Activated naive CD4-positive, alpha-beta T cell treated with anti-CD3 and anti-CD28 coated beads for 36 hours (primary cell): ENCODE measurements around the gene GGA2. TPM values are rescaled to one million over a fixed set of nuclear protein-coding genes. Genes with fewer than 3 reads are reported as not detected.
"Not testable (repeated sequence)": the region's sequence is repeated elsewhere in the genome, so short reads cannot be mapped to it uniquely, and the experiment has no call there.

Experiments
- CTCF ChIA-PET: fragments of 350-600 bp; sonication (Branson Sonifier 250); formaldehyde crosslinking; loops from one replicate; lab custom pipeline; 2021; ENCODE audit warnings: antibody characterized with exemption; lab: Charles Lee
- DNase-seq: peaks from one replicate; pipeline ENCODE4 v3.0.0-alpha.2; 2020
- H3K27ac Mint-ChIP-seq: one replicate; pipeline ENCODE4 v1.8.0; 2021; ENCODE audit warnings: mild to moderate bottlenecking, mixed read lengths
- H3K27me3 Mint-ChIP-seq: one replicate; pipeline ENCODE4 v1.8.0; 2021; ENCODE audit warnings: low read depth, mixed read lengths
- H3K36me3 Mint-ChIP-seq: one replicate; pipeline ENCODE4 v1.8.0; 2021; ENCODE audit warnings: low read depth, mixed read lengths
- H3K4me1 Mint-ChIP-seq: one replicate; pipeline ENCODE4 v1.8.0; 2021; ENCODE audit warnings: low read depth, mixed read lengths
- H3K4me3 Mint-ChIP-seq: one replicate; pipeline ENCODE4 v1.8.0; 2021; ENCODE audit warnings: mild to moderate bottlenecking, moderate library complexity, mixed read lengths
- H3K9me3 Mint-ChIP-seq: one replicate; pipeline ENCODE4 v1.8.0; 2021; ENCODE audit warnings: mixed read lengths
- intact Hi-C: fragments of 100-400 bp; cut with micrococcal nuclease; formaldehyde crosslinking; loops from one replicate; pipeline ENCODE4 v1.15.1; 2023
- total RNA-seq, 2 experiments: library from RNA; stranded (reverse); gene quantifications; one replicate each; pipeline ENCODE4 v1.2.3, GENCODE V29; 2021

Gene GGA2
- total RNA-seq, 2 experiments from 2014 or later, result 53.0 to 62.7 TPM

DNA sequence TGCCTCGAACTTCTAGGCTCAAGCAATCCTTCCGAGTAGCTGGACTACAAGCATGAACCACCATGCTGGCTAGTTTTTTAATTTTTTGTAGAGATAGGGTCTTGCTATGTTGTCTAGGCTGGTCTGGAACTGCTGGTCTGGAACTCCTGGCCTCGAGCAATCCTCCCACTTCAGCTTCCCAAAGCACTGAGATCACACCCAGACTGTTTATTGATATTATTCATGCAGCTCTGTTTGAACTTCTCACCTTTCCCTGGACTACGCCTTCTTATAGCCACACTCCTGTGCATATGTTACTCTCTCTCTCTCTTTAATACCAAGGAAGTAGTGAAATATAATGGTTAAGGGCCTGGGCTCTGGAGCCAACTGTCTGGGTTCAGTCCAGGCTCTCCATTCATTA, 61.9 kb downstream of the GGA2 start:
- Mint-ChIP-seq H3K27ac (no peak overlapping the region), H3K27me3 (no peaks in the 10 kb centered on the region), H3K4me3 (no peak overlapping the region), H3K4me1 (peaks cover 29% of the 10 kb centered on the region), H3K36me3 (peaks cover 2% of the 10 kb centered on the region), H3K9me3 (no peaks in the 10 kb centered on the region)
- intact Hi-C loops, result no loop called here
- DNase-seq, result no peak
- CTCF ChIA-PET, result interaction anchor here (1.6 kb wide), 1 partner anchor 14 kb away, joined by 16 read pairs; no protein-coding TSS in a partner anchor

DNA sequence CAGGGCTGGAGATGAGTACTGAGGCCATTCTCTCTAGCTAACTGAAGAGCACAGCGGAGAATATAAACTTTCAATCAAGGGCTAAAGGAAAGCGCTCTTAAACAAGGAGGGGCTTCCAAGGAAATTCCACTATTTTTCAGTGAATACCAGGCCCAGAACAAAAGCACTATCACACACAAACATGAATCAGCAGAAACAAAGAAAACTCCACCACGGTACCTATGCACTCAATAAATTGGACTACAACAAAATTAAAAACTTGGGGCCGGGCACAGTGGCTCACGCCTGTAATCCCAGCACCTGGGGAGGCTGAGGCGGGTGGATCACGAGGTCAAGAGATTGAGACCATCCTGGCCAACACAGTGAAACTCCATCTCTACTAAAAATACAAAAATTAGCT, 72.8 kb downstream of the GGA2 start:
- H3K27me3 Mint-ChIP-seq, H3K9me3 Mint-ChIP-seq, DNase-seq, H3K27ac Mint-ChIP-seq, H3K4me3 Mint-ChIP-seq, H3K4me1 Mint-ChIP-seq, intact Hi-C loops: not testable (repeated sequence)
- CTCF ChIA-PET, result interaction anchor here (0.7 to 1.2 kb wide), 2 partner anchors 8 to 13 kb away, joined by 3 to 4 read pairs; no protein-coding TSS in a partner anchor
- peaks cover 22% of the 10 kb centered on the region for H3K36me3 Mint-ChIP-seq

DNA sequence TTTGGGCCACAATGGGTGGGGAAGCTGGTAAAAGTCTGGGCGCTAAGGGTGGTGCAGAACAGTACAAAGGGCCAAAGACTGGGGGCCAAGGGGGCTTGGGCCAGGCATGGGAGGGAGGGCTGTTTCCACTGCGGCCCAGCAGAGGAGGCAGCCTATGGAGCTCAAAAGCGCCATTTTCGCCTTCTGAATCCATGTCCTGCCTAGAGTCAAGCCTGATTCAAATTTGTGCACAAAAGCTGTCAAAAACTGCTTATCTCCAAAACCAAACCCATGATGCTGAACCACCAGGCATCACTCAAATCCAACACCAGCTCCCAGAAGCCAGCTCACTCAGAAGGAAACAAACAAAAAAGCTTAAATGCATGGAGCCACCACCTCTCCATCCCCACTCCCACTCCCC, 73.3 kb downstream of the GGA2 start:
- Mint-ChIP-seq H3K27me3 (no peaks in the 10 kb centered on the region), H3K36me3 (peaks cover 24% of the 10 kb centered on the region), H3K9me3 (no peaks in the 10 kb centered on the region), H3K4me3 (no peak overlapping the region), H3K4me1 (no peaks in the 10 kb centered on the region), H3K27ac (no peak overlapping the region)
- CTCF ChIA-PET, result interaction anchor here (0.7 to 5.1 kb wide), 7 partner anchors 9 to 254 kb away, joined by 3 to 65 read pairs (median 4); partner anchors contain the start of genes COG7 and SCNN1G
- intact Hi-C loops, result no loop called here
- no peak for DNase-seq

DNA sequence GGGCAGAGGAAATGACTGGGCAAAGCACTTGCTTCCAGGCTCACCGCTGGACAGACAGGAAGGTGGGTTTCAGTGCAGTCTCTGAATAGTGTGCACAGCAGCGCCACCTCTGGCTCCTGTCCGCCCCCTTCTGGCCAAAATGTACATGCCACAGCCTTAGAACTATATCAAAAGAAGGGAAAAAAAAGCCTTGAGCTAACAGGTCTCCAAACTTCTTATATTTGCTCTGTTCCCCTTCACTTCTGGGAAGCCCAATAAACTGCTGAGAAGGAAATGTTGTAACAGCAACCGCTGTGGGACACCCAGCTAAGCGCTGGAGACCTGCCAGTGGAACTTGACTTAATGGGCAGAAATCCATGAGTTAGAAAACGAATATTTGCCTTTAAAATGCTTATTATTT, 74.8 kb downstream of the GGA2 start:
- CTCF ChIA-PET, result interaction anchor here (0.6 to 5.1 kb wide), 31 partner anchors 10 to 1814 kb away, joined by 3 to 65 read pairs (median 4); partner anchors contain the start of genes COG7 and SCNN1G
- Mint-ChIP-seq H3K36me3 (peaks cover 25% of the 10 kb centered on the region), H3K27me3 (no peaks in the 10 kb centered on the region), H3K9me3 (no peaks in the 10 kb centered on the region), H3K4me3 (no peak overlapping the region), H3K27ac (no peak overlapping the region), H3K4me1 (no peaks in the 10 kb centered on the region)
- intact Hi-C loops, result loop anchor here (2.0 kb wide), 1 partner anchor 537 kb away; no protein-coding TSS in a partner anchor
- peak; percentile 76 for DNase-seq

DNA sequence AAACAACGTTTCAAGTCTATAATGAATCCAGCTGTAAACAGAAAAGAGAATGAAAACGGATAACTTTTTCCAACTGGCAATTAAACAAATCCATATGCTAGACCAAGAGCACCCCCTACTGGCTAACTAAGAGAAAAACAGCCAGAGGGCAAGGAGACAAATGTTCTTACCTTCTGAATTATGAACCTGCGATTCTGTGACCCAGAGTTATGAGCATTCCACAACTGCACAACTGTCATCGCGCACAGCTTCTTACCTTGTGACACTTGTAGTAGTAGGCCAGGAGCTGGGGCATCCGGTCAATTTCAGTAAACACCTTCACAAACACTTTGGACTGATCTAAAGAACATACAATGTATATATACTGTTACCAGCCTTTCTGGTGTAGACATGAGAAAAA, 75.9 kb downstream of the GGA2 start:
- intact Hi-C loops, result loop anchor here (1.0 to 2.0 kb wide), 2 partner anchors 252 to 536 kb away; partner anchors contain the start of gene SCNN1G

DNA sequence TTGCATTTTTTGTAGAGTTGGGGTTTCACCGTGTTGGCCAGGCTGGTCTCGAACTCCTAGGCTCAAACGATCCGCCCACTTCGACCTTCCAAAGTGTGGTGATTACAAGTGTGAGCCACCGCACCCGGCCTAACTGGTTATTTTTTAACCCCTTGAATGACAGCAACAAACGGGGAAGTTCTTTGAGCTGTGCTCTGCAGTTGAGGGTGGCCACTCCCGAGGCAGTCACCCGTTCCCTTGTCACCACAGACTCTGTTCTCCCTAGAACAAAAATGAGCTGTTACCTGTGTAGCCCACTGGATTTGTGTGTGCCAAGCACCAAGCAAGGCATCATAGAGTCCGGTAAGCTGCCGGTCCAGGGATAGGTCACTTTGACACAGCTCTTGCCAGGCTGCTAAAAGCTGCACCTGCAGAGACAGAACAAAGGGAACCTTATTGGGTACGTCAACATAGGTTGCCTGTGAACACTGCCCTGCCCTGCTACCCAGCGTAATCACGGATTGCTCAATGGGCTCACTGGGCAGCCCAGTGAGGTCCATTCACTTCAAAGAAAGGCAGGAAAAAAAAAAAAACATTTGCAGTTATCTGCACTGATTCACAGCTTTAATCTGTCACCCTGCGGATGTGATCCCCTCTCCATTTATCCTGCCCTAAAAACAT, 76.9 kb downstream of the GGA2 start:
- CTCF ChIA-PET, result interaction anchor here (0.6 to 5.1 kb wide), 18 partner anchors 9 to 1250 kb away, joined by 3 to 65 read pairs (median 6); partner anchors contain the start of gene SCNN1G
- DNase-seq, result no peak
- no peaks in the 10 kb centered on the region for H3K27me3 Mint-ChIP-seq
- no peaks in the 10 kb centered on the region for H3K9me3 Mint-ChIP-seq
- no peak overlapping the region for H3K4me3 Mint-ChIP-seq
- no peaks in the 10 kb centered on the region for H3K4me1 Mint-ChIP-seq
- intact Hi-C loops, result no loop called here
- peaks cover 25% of the 10 kb centered on the region for H3K36me3 Mint-ChIP-seq
- H3K27ac Mint-ChIP-seq, result no peak overlapping the region

More for the DNA sequence above, 75.9 kb downstream of the GGA2 start:
- Mint-ChIP-seq H3K4me3 (no peak overlapping the region), H3K27ac (no peak overlapping the region), H3K36me3 (peaks cover 29% of the 10 kb centered on the region), H3K9me3 (no peaks in the 10 kb centered on the region), H3K27me3 (no peaks in the 10 kb centered on the region), H3K4me1 (no peaks in the 10 kb centered on the region)
- CTCF ChIA-PET, result interaction anchor here (0.6 to 5.1 kb wide), 29 partner anchors 8 to 1766 kb away, joined by 3 to 65 read pairs (median 5); partner anchors contain the start of gene SCNN1G
- peak; percentile 27 for DNase-seq

DNA sequence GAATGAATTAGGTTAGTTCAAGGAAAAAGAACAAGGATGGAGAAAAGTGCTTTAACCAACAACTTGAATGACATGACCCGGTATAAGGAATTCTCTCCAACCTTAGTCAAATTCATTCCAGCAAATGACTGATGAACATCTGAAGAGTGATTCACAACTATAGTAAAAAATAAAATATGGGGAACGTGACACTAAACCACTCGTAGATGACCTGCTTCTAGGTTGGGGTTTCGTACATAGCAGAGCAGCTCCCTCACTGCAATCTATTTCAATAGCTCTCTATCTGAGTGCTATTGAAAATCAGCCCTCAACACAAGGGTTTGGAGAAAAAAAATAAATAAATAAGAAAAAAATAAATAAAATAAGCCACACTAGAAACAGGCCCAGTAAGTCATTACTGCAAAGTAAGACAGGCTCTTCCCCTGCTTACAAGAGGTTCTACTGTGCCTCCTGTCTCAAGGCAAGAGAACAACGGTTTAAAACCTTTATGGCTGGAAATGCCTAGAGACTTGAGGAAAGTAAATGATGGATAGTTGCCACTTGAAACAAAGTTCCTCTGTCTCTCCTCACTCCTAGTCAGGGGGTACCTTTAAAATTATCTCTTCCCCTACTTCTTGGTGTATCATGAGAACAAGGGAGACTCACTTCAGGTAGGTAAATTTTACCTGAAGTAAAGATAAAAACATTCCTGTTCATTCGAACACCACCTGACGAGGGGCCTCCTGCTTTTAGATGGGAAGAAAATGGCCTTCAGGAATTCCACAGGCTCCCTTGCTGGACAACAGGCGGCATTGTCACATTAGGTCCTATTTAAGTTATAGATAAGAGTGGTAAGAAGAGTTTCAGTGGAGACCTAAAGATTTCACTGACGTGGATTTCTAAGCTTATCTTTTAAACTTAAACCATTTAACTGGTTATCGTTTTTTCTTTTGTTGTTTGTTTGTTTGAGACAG, 77.8 kb downstream of the GGA2 start:
- H3K9me3 Mint-ChIP-seq, result no peaks in the 10 kb centered on the region
- intact Hi-C loops, result no loop called here

DNA sequence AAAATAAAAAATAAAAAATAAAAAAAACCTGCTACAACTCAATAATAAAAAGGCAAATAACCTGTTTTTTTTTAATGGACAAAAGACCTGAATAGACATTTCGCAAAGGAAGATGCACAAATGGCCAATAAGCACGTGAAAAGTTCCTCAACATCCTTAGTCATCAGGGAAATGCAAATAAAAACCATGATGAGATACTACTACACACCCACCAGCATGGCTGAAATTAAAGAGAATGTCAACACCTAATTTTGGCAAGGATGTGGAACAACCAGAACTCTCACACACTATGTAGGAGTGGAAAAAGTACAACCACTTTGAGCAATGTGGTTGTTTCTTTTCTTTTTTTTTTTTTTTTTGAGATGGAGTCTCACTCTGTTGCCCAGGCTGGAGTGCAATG, 81.9 kb downstream of the GGA2 start:
- H3K4me3 Mint-ChIP-seq, result no peak overlapping the region
- no peaks in the 10 kb centered on the region for H3K9me3 Mint-ChIP-seq
- H3K36me3 Mint-ChIP-seq, result peaks cover 32% of the 10 kb centered on the region
- no peaks in the 10 kb centered on the region for H3K4me1 Mint-ChIP-seq
- intact Hi-C loops, result no loop called here
- DNase-seq, result no peak
- CTCF ChIA-PET, result no interaction called here
- no peaks in the 10 kb centered on the region for H3K27me3 Mint-ChIP-seq
- H3K27ac Mint-ChIP-seq, result no peak overlapping the region

More for the DNA sequence above, 77.8 kb downstream of the GGA2 start:
- no peaks in the 10 kb centered on the region for H3K4me1 Mint-ChIP-seq
- no peak overlapping the region for H3K4me3 Mint-ChIP-seq
- H3K36me3 Mint-ChIP-seq, result peaks cover 23% of the 10 kb centered on the region
- H3K27ac Mint-ChIP-seq, result no peak overlapping the region
- no peak for DNase-seq
- H3K27me3 Mint-ChIP-seq, result no peaks in the 10 kb centered on the region
- CTCF ChIA-PET, result interaction anchor here (0.7 to 5.1 kb wide), 9 partner anchors 8 to 328 kb away, joined by 3 to 65 read pairs (median 7); partner anchors contain the start of gene SCNN1G

DNA sequence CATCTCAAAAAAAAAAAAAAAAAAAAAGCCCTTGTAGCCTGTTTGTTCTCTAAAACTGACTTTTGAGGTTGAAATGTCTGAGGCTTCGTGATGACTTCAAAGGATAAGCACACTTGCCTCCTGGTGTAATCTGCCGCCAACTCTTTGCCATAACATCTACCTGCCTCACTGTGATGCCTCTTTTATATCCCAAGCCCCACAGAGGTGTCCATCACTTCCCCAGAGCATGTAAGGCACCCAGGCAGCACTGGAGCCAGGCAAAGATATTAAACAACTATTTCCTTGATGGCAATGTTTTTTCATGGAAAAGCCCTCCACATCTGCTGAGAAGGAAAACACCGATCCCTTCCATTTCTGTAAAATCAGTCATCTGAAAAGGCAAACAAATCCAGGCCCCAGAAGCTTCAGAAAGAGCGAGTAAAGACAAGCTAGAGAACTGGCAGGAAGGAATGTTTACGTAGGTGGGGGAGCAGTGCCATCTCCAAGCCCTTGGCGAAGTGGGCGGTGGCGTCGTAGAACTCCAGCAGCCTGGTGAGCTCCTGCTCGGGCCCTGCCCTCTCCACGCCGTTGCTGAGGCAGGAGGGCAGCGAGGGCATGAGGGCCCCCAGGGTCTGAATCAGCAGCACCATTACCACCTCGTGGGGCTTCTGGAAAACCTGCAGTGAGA, 85.9 kb downstream of the GGA2 start:
- DNase-seq, result no peak

DNA sequence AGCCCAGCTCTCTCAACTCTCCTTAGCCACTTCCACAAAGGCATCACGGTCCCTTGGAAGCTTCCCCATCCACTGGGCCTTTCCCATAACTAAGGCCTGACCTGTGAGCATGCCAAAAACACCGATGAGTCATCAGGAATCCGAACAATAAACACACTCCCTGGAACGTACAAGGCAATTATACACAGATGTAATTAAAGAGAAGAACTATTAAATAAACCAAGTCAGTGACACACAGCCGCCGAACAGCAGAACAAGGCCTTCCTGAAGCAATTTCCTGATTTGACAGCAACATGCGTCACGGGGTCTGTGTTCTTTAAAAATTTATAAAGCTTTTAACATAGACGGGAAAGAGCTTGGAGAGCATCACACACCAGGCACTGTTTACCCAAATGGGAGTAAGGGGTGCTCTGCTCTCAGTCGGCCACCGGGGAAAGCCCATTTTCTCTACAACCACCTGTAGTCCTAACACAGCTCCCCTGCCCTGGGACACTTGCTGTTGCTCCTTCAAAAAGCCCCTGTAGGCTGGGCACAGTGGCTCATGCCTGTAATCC, 86.7 kb downstream of the GGA2 start:
- CTCF ChIA-PET, result interaction anchor here (3.5 kb wide), 1 partner anchor 11 kb away, joined by 20 read pairs; no protein-coding TSS in a partner anchor
- Mint-ChIP-seq H3K27me3 (no peaks in the 10 kb centered on the region), H3K9me3 (no peaks in the 10 kb centered on the region), H3K36me3 (peaks cover 17% of the 10 kb centered on the region), H3K27ac (no peak overlapping the region), H3K4me1 (no peaks in the 10 kb centered on the region), H3K4me3 (no peak overlapping the region)
- no peak for DNase-seq
- intact Hi-C loops, result no loop called here

More for the DNA sequence above, 85.9 kb downstream of the GGA2 start:
- Mint-ChIP-seq H3K36me3 (peaks cover 18% of the 10 kb centered on the region), H3K27me3 (no peaks in the 10 kb centered on the region), H3K4me3 (no peak overlapping the region), H3K4me1 (no peaks in the 10 kb centered on the region), H3K27ac (no peak overlapping the region), H3K9me3 (no peaks in the 10 kb centered on the region)
- intact Hi-C loops, result no loop called here
- CTCF ChIA-PET, result interaction anchor here (3.5 kb wide), 1 partner anchor 10 kb away, joined by 20 read pairs; no protein-coding TSS in a partner anchor

DNA sequence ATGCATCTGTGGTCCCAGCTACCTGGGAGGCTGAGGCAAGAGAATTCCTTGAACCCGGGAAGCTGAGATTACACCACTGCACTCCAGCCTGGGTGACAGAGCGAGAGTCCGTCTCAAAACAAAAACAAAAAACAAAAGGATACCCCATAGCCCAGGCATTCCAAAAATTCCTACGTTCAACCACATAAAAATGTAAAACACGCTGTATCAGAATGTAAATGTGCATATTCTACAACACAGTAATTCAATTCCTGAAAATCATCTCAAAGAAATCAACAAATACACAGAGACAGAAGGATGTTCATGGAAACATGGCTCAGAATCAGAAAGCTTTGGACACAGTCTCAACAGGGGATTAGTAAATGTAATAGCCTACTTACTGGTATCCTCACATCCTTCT, 90.3 kb downstream of the GGA2 start:
- Mint-ChIP-seq H3K36me3 (peaks cover 10% of the 10 kb centered on the region), H3K27me3 (no peaks in the 10 kb centered on the region), H3K9me3 (no peaks in the 10 kb centered on the region), H3K27ac (no peak overlapping the region), H3K4me1 (no peaks in the 10 kb centered on the region), H3K4me3 (no peak overlapping the region)
- intact Hi-C loops, result no loop called here
- CTCF ChIA-PET, result interaction anchor here (1.0 to 1.5 kb wide), 2 partner anchors 14 to 16 kb away, joined by 5 to 6 read pairs; no protein-coding TSS in a partner anchor
- no peak for DNase-seq
